Colonic mucosa (tissue), 4 donors: ENCODE results near the gene DIP2C. TPM values are rescaled to one million over a fixed set of nuclear protein-coding genes. Genes with fewer than 3 reads are reported as not detected.

Source experiments
- DNase-seq: peaks from one replicate; pipeline ENCODE4 v3.0.0-alpha.2; 2020
- H3K27ac ChIP-seq: fragments of 200-600 bp; one replicate; pipeline ENCODE4 v1.8.0; 2021
- H3K27me3 ChIP-seq: fragments of 200-600 bp; one replicate; pipeline ENCODE4 v1.8.0; 2021
- H3K36me3 ChIP-seq: fragments of 200-600 bp; one replicate; pipeline ENCODE4 v1.8.0; 2021
- H3K4me1 ChIP-seq: fragments of 200-600 bp; one replicate; pipeline ENCODE4 v1.8.0; 2021; ENCODE audit warnings: mild to moderate bottlenecking
- H3K4me3 ChIP-seq: fragments of 200-600 bp; one replicate; pipeline ENCODE4 v1.8.0; 2021
- H3K9ac ChIP-seq, 2 donors: one replicate each; pipeline ENCODE4 v1.7.0; 2013; ENCODE audit warnings: control low read depth in 2 of 2, low read depth in 2 of 2, low read length in 2 of 2
- H3K9me3 ChIP-seq: fragments of 200-600 bp; one replicate; pipeline ENCODE4 v1.8.0; 2021
- intact Hi-C: fragments of 100-400 bp; cut with DNase I; formaldehyde crosslinking; loops from one replicate; pipeline ENCODE4 v1.14.1; 2022
- total RNA-seq, 2 donors: library from RNA; stranded (reverse); fragmentation: NEBNext Ultra II Directional in 1 of 2; extraction: Animal tissue kit (Norgen Biotek cat#: 25700) in 1 of 2; gene quantifications; one replicate each; pipeline ENCODE4 v1.2.1, GENCODE V29; 2021
- TF ChIP-seq, protein P1 (sequence below): fragments of 200-600 bp; IDR thresholded peaks from one replicate; pipeline ENCODE4 v1.8.0; 2022; ENCODE audit warnings: antibody characterized with exemption, mild to moderate bottlenecking
- donor health status: healthy.
- donor health status: DM: no; HTN: no; CAD: no.
- donor health status: DM: no; HTN: no; CAD: no.

DIP2C gene
- total RNA-seq, 2 donors from 2014 or later = 7.6 to 11.2 TPM

DNA sequence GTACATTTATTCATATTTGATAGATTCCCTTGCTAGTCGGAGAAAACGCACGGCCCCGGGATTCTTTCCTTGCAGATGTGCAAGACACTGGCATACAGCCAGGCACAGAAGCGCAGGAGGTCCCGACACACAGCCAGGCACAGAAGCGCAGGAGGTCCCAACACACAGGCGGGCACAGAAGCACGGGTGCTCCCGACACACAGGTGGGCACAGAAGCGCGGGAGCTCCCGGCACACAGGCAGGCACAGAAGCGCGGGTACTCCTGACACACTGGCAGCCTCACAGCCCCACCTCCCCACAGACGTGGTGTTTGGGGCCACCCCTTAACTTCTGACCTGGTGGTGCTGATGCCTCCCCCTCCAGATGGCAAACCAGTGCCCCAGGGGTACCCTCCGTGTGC, 316.9 kb downstream of the DIP2C start:
- Histone ChIP-seq H3K9ac (no peak overlapping the region), H3K4me1 (no peaks in the 10 kb centered on the region), H3K9me3 (no peaks in the 10 kb centered on the region), H3K27ac (no peak overlapping the region), H3K4me3 (no peak overlapping the region), H3K36me3 (no peaks in the 10 kb centered on the region), H3K27me3 (no peaks in the 10 kb centered on the region)
- no peak for DNase-seq
- intact Hi-C loops = no loop called here
- TF ChIP-seq, protein P1, sequence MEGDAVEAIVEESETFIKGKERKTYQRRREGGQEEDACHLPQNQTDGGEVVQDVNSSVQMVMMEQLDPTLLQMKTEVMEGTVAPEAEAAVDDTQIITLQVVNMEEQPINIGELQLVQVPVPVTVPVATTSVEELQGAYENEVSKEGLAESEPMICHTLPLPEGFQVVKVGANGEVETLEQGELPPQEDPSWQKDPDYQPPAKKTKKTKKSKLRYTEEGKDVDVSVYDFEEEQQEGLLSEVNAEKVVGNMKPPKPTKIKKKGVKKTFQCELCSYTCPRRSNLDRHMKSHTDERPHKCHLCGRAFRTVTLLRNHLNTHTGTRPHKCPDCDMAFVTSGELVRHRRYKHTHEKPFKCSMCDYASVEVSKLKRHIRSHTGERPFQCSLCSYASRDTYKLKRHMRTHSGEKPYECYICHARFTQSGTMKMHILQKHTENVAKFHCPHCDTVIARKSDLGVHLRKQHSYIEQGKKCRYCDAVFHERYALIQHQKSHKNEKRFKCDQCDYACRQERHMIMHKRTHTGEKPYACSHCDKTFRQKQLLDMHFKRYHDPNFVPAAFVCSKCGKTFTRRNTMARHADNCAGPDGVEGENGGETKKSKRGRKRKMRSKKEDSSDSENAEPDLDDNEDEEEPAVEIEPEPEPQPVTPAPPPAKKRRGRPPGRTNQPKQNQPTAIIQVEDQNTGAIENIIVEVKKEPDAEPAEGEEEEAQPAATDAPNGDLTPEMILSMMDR = no peak

DNA sequence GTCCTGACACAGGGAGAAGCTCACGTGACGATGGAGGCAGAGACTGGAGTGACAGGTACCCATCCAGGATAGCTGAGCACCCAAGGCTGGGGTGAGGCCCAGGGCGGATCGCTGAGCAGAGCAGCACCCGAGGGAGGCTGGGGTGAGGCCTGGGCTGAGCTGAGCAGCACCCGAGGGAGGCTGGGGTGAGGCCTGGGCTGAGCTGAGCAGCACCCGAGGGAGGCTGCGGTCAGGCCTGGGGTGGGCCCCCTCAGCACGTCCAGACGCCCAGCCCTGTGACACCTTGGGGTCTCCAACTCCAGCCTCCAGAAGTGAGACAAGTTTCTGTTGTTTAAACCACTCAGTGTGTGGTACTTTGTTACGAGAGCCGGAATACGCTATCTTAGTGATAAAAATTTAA, 318.0 kb downstream of the DIP2C start:
- intact Hi-C loops = no loop called here
- H3K36me3 ChIP-seq = no peaks in the 10 kb centered on the region

DNA sequence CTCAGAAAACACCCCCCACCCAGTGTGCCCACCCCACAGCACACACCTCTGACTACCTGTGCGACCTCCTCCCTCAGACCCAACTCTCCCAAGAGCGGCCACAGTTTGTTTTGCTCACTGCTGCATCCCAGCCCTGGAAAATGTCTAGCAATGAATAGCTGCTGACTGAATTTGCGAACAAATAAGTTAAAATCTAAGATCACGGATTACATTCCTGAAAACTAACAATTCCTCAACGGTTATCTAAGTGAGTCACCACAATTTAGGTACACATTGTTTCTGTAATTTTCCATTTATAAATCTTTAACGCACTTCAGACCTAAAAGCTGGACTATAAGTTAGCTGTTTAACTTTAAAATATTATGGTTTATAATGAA, 319.0 kb downstream of the DIP2C start:
- Histone ChIP-seq H3K27me3 (no peaks in the 10 kb centered on the region), H3K9me3 (no peaks in the 10 kb centered on the region), H3K4me3 (no peak overlapping the region), H3K36me3 (no peaks in the 10 kb centered on the region), H3K9ac (no peak overlapping the region), H3K27ac (no peak overlapping the region), H3K4me1 (no peaks in the 10 kb centered on the region)
- DNase-seq = no peak
- TF ChIP-seq, protein P1 = no peak
- intact Hi-C loops = no loop called here

More for the DNA sequence above, 318.0 kb downstream of the DIP2C start:
- Histone ChIP-seq H3K4me1 (no peaks in the 10 kb centered on the region), H3K27me3 (no peaks in the 10 kb centered on the region), H3K27ac (no peak overlapping the region), H3K9ac (no peak overlapping the region), H3K4me3 (no peak overlapping the region), H3K9me3 (no peaks in the 10 kb centered on the region)
- DNase-seq = no peak
- TF ChIP-seq, protein P1 = no peak

DNA sequence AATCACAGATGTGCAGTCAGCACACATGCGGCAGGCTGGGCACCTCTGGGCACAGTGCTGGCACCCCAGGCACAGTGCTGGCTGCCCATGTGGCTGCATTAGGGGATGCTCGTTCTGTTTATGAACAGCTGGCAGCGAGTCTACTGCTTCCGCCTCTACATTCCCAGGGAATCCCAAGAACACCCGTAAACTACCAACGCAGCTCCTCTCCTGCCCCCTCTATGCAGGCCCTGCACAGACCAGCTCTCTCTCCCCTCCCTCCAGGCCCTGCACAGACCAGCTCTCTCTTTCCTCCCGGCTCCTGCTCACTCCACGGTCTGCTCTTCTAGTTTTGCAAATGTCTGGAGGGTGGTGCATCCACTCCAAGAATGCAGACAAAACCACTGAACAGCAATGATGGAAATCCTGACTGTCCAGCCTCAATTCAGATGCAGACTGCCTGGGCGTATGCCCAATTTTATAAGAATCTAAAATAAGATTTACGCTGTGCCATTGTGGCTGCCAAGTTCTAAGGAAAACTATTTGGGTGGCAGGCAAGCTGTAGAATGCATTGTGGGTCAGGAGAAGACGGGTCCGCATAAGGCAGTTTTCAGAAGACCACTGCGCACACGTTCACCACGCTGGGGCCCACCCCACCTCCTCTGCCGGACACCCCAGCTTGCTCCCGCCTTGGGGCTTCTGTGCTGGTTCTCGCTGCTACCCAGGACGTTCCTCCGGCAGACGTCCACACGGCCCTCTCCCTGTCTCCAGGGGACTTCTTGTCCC, 319.6 kb downstream of the DIP2C start:
- intact Hi-C loops = no loop called here
- no peaks in the 10 kb centered on the region for H3K4me1 ChIP-seq

DNA sequence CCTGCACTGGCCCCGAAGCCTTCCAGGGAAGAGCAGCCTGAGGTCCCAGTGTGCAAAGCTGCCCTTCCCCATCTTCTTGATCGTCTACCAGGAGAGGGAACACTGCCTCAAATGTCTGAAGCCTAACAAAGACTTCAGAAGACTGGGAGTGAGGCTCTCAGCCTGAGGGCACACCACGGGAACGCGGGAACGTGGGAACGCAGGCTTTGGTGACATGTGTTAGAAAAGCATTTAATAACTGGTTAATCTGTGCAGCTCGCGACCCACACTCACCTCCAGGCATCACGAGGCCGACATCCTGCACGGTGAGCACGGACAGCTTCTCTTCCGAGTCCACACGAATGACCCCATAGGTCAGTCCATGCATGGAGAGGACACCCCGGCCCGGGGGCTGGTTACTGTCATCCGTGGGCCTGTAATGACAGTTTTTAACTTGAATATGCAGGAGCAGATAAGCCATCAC, 320.2 kb downstream of the DIP2C start:
- Histone ChIP-seq H3K36me3 (no peaks in the 10 kb centered on the region), H3K9me3 (no peaks in the 10 kb centered on the region), H3K4me3 (no peak overlapping the region), H3K27me3 (no peaks in the 10 kb centered on the region), H3K27ac (no peak overlapping the region), H3K4me1 (no peaks in the 10 kb centered on the region), H3K9ac (no peak overlapping the region)
- no peak for DNase-seq
- intact Hi-C loops = no loop called here
- TF ChIP-seq, protein P1 = no peak

More for the DNA sequence above, 319.6 kb downstream of the DIP2C start:
- Histone ChIP-seq H3K9ac (no peak overlapping the region), H3K4me3 (no peak overlapping the region), H3K27me3 (no peaks in the 10 kb centered on the region), H3K27ac (no peak overlapping the region), H3K36me3 (no peaks in the 10 kb centered on the region), H3K9me3 (no peaks in the 10 kb centered on the region)
- TF ChIP-seq, protein P1 = no peak
- no peak for DNase-seq
